Neuronal stem cell (in vitro differentiated cells): Measurements from ENCODE around the gene LIN28B.
"Not testable (repeated sequence)": the region's sequence is repeated elsewhere in the genome, so short reads cannot be mapped to it uniquely, and the experiment has no call there.

ENCODE experiments used
- DNase-seq: peaks from one replicate; pipeline ENCODE4 v3.0.0-alpha.2; 2013; ENCODE audit warnings: low spot score
- H2AFZ ChIP-seq: one replicate; pipeline ENCODE4 v1.6.1; 2013; ENCODE audit warnings: mild to moderate bottlenecking, low read length, inconsistent platforms
- H2AK5ac ChIP-seq: 2 replicates; pipeline ENCODE4 v1.6.1; 2013; ENCODE audit warnings: low read depth, mild to moderate bottlenecking, inconsistent platforms, low read length, moderate library complexity, mixed read lengths
- H2BK120ac ChIP-seq: 2 replicates; pipeline ENCODE4 v1.6.1; 2013; ENCODE audit warnings: low read depth, mild to moderate bottlenecking, inconsistent platforms, low read length, moderate library complexity, mixed read lengths
- H2BK12ac ChIP-seq: one replicate; pipeline ENCODE4 v1.6.1; 2013; ENCODE audit warnings: low read length, inconsistent platforms
- H2BK15ac ChIP-seq: 2 replicates; pipeline ENCODE4 v1.6.1; 2013; ENCODE audit warnings: mild to moderate bottlenecking, low read length, inconsistent platforms, mixed read lengths
- H2BK5ac ChIP-seq: one replicate; pipeline ENCODE4 v1.6.1; 2013; ENCODE audit warnings: inconsistent platforms, mild to moderate bottlenecking, low read length, moderate library complexity
- H3K14ac ChIP-seq: one replicate; pipeline ENCODE4 v1.6.1; 2013; ENCODE audit warnings: low read length, inconsistent platforms
- H3K18ac ChIP-seq: 2 replicates; pipeline ENCODE4 v1.6.1; 2013; ENCODE audit warnings: low read length, inconsistent platforms
- H3K23ac ChIP-seq: 2 replicates; pipeline ENCODE4 v1.6.1; 2013; ENCODE audit warnings: low read depth, mild to moderate bottlenecking, mixed read lengths, low read length, inconsistent platforms; ENCODE audit not compliant: poor library complexity
- H3K27ac ChIP-seq: replicated peaks from 3 replicates; pipeline ENCODE4 v1.5.1; 2013; ENCODE audit warnings: low read length, inconsistent platforms
- H3K27me3 ChIP-seq, 3 experiments: 2 replicates each; pipeline ENCODE4 v1.6.1; 2013; ENCODE audit warnings: low read length in 3 of 3, mild to moderate bottlenecking in 2 of 3, inconsistent platforms in 1 of 3, low read depth in 1 of 3, mixed read lengths in 1 of 3, moderate library complexity in 1 of 3; ENCODE audit not compliant: control insufficient read depth in 3 of 3, insufficient read depth in 3 of 3
- H3K36me3 ChIP-seq, 2 donors: replicated peaks in 1 of 2; 2 replicates each; pipeline ENCODE4 v1.6.1; 2013; ENCODE audit warnings: low read length in 2 of 2; ENCODE audit not compliant: control insufficient read depth in 2 of 2, insufficient read depth in 2 of 2
- H3K4ac ChIP-seq: 2 replicates; pipeline ENCODE4 v1.6.1; 2013; ENCODE audit warnings: inconsistent platforms, mild to moderate bottlenecking, low read length, moderate library complexity
- H3K4me1 ChIP-seq, 2 donors: 1 replicate in 1 of 2; 2 replicates in 1 of 2; pipeline ENCODE4 v1.6.1; 2013; ENCODE audit warnings: low read length in 2 of 2, low read depth in 1 of 2; ENCODE audit not compliant: control insufficient read depth in 2 of 2, insufficient read depth in 1 of 2
- H3K4me2 ChIP-seq: one replicate; pipeline ENCODE4 v1.6.1; 2013; ENCODE audit warnings: mild to moderate bottlenecking, low read length, inconsistent platforms; ENCODE audit not compliant: insufficient read depth, poor library complexity, severe bottlenecking
- H3K4me3 ChIP-seq, 2 donors: 2 replicates each; pipeline ENCODE4 v1.5.1; 2013; ENCODE audit warnings: low read length in 2 of 2, mild to moderate bottlenecking in 2 of 2, inconsistent platforms in 1 of 2, moderate library complexity in 1 of 2
- H3K79me1 ChIP-seq: one replicate; pipeline ENCODE4 v1.6.1; 2013; ENCODE audit warnings: low read depth, mild to moderate bottlenecking, inconsistent platforms, low read length, moderate library complexity
- H3K9ac ChIP-seq: one replicate; pipeline ENCODE4 v1.6.1; 2013; ENCODE audit warnings: mild to moderate bottlenecking, low read depth, low read length, inconsistent platforms; ENCODE audit not compliant: poor library complexity
- H3K9me3 ChIP-seq, 2 donors: replicated peaks in 1 of 2; 2 replicates each; pipeline versions ENCODE3 to v1.6.1; 2013; ENCODE audit warnings: low read length in 2 of 2, mild to moderate bottlenecking in 2 of 2, inconsistent platforms in 1 of 2, low read depth in 1 of 2, mixed read lengths in 1 of 2, moderate library complexity in 1 of 2; ENCODE audit not compliant: control insufficient read depth in 2 of 2, insufficient read depth in 1 of 2
- H4K8ac ChIP-seq: one replicate; pipeline ENCODE4 v1.6.1; 2013; ENCODE audit warnings: low read depth, mild to moderate bottlenecking, inconsistent platforms, low read length, moderate library complexity
- H4K91ac ChIP-seq: one replicate; pipeline ENCODE4 v1.6.1; 2013; ENCODE audit warnings: low read length, low read depth, mild to moderate bottlenecking, inconsistent platforms; ENCODE audit not compliant: poor library complexity
- WGBS, 2 donors: extraction: QIAGEN DNeasy Blood & Tissue Kit; methylation state at CpG; one replicate each; pipeline ENCODE4 v1.1.7; 2013; ENCODE audit warnings: missing lambda C conversion rate in 2 of 2, mixed read lengths in 1 of 2; ENCODE audit not compliant: insufficient read length in 2 of 2, insufficient replicate concordance in 1 of 2; ENCODE audit errors: extremely low coverage in 2 of 2; 5-methylcytosine and 5-hydroxymethylcytosine counted together

The LIN28B gene

GRCh38 chr6:104983776-104984175 lies 26.9 kb downstream of the LIN28B start:
- no peak overlapping the region for H3K18ac ChIP-seq
- no peak overlapping the region for H2AK5ac ChIP-seq
- no peak overlapping the region for H3K27ac ChIP-seq
- no peak overlapping the region for H2BK15ac ChIP-seq
- no peak overlapping the region for H3K4me2 ChIP-seq
- no peaks in the 10 kb centered on the region for H3K27me3 ChIP-seq
- no peaks in the 10 kb centered on the region for H3K79me1 ChIP-seq
- no peak overlapping the region for H2AFZ ChIP-seq
- peaks cover 5 to 92% of the 10 kb centered on the region in 2 donors for H3K36me3 ChIP-seq
- H2BK120ac ChIP-seq, result no peak overlapping the region
- H3K9ac ChIP-seq, result no peak overlapping the region
- H2BK5ac ChIP-seq, result no peak overlapping the region
- no peaks in the 10 kb centered on the region for H3K9me3 ChIP-seq
- H3K14ac ChIP-seq, result no peak overlapping the region
- no peak overlapping the region for H3K23ac ChIP-seq
- no peak overlapping the region for H4K91ac ChIP-seq
- WGBS, 2 donors, result no CpG with 5 or more reads among the region's 4 CpGs
- H3K4me3 ChIP-seq, result no peak overlapping the region
- H2BK12ac ChIP-seq, result no peak overlapping the region
- DNase-seq, result no peak
- H4K8ac ChIP-seq, result no peak overlapping the region
- H3K4ac ChIP-seq, result no peak overlapping the region
- H3K4me1 ChIP-seq, result peaks cover 0 to 2% of the 10 kb centered on the region in 2 donors

GRCh38 chr6:104984831-104985230 lies 27.9 kb downstream of the LIN28B start:
- Histone ChIP-seq H4K91ac (no peak overlapping the region), H3K23ac (no peak overlapping the region), H4K8ac (no peak overlapping the region), H3K79me1 (no peaks in the 10 kb centered on the region), H2BK12ac (no peak overlapping the region), H2BK15ac (no peak overlapping the region), H2AFZ (no peak overlapping the region), H3K4me1 (peaks cover 0 to 2% of the 10 kb centered on the region in 2 donors), H3K9ac (no peak overlapping the region), H3K36me3 (peaks cover 5 to 87% of the 10 kb centered on the region in 2 donors), H3K4me3 (no peak overlapping the region), H3K14ac (no peak overlapping the region), H2BK5ac (no peak overlapping the region), H3K9me3 (peaks cover 0 to 3% of the 10 kb centered on the region in 2 donors), H3K18ac (no peak overlapping the region), H3K4ac (no peak overlapping the region), H3K4me2 (no peak overlapping the region), H3K27ac (no peak overlapping the region), H2AK5ac (no peak overlapping the region), H2BK120ac (no peak overlapping the region), H3K27me3 (no peaks in the 10 kb centered on the region)
- WGBS, 2 donors, result no CpG with 5 or more reads among the region's 1 CpG
- no peak for DNase-seq

DNA sequence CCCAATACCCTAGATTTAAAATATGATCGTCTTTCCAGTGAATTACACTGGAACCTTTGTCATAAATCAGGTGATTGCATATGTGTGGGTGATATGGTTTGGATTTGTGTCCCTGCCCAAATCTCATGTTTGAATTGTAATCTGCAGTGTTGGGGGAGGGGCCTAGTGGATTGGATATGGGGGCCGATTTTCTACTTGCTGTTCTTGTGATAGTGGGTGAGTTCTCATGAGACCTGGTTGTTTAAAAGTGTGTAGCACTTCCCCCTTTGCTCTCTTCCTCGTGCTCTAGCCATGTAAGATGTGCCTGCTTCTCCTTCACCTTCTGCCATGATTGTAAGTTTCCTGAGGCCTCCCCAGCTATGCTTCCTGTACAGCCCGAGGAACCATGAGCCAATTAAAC lies 29.0 kb downstream of the LIN28B start:
- H2BK5ac ChIP-seq, H3K23ac ChIP-seq, H3K27ac ChIP-seq, H2AK5ac ChIP-seq, H4K91ac ChIP-seq, H3K18ac ChIP-seq, H3K9me3 ChIP-seq, H3K79me1 ChIP-seq, DNase-seq, H3K4me1 ChIP-seq, H2AFZ ChIP-seq, H3K14ac ChIP-seq, H2BK12ac ChIP-seq, H3K9ac ChIP-seq, H3K27me3 ChIP-seq, H3K4me2 ChIP-seq, H3K4ac ChIP-seq, H4K8ac ChIP-seq, H3K4me3 ChIP-seq, H2BK120ac ChIP-seq, H2BK15ac ChIP-seq: not testable (repeated sequence)
- no CpG with 5 or more reads among the region's 4 CpGs for whole genome bisulfite sequencing, 2 donors
- H3K36me3 ChIP-seq, result peaks cover 5 to 81% of the 10 kb centered on the region in 2 donors

GRCh38 chr6:104986625-104987024 lies 29.7 kb downstream of the LIN28B start:
- Histone ChIP-seq H3K14ac (no peak overlapping the region), H3K23ac (no peak overlapping the region), H2BK15ac (no peak overlapping the region), H2BK5ac (no peak overlapping the region), H3K36me3 (peaks cover 5 to 74% of the 10 kb centered on the region in 2 donors), H3K4me1 (peaks cover 0 to 2% of the 10 kb centered on the region in 2 donors), H3K4me2 (no peak overlapping the region), H4K8ac (no peak overlapping the region), H3K79me1 (no peaks in the 10 kb centered on the region), H2BK12ac (no peak overlapping the region), H3K27ac (no peak overlapping the region), H2AK5ac (no peak overlapping the region), H2BK120ac (no peak overlapping the region), H3K18ac (no peak overlapping the region), H4K91ac (no peak overlapping the region), H3K9ac (no peak overlapping the region), H3K9me3 (peaks cover 0 to 9% of the 10 kb centered on the region in 2 donors), H3K4me3 (no peak overlapping the region), H3K27me3 (no peaks in the 10 kb centered on the region), H3K4ac (no peak overlapping the region), H2AFZ (no peak overlapping the region)
- whole genome bisulfite sequencing, 2 donors, result no CpG with 5 or more reads among the region's 3 CpGs
- no peak for DNase-seq
